NCI-H69 (cell line): ENCODE results near the gene KIRREL1.

Source experiments
- DNase-seq: peaks from one replicate; lab custom pipeline; 2025; lab: John Stamatoyannopoulos, UW

KIRREL1 gene

DNA sequence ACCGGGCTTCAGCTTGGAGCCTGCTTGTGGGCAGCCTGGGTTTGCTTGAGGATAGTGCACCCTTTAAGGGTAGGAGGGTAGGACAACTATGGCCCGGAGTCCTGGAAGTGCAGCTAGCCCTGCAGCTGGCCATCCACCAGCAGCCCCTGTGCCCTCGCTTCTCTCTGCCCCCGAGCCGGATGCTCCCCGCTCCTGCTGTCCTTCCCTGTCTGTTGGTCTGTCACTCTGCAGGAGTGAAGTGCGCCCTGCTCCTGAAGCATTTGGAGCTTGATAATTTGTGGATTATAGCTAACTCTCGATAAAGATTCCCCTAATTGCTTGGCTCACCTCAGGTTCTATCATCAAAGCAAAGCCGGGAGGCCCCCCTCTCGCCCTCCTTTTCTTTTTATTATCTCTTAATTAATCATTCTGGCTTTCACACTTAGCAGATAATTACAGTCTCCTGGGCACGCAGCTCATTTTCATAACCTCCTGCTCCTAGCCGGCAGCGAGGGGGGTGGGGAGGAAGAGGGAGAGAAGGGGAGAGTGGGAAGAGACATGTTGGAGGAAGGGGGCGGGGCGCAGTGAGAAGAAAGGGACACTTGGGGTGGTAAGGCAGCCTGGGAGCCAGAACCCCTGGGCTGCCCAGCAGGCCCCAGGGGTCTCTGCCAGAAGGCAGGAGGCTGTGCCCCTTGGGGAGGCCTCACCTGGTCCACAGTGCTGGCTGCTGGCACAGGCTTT lies 14.4 kb downstream of the KIRREL1 start:
- peak; percentile 97 for DNase-seq

DNA sequence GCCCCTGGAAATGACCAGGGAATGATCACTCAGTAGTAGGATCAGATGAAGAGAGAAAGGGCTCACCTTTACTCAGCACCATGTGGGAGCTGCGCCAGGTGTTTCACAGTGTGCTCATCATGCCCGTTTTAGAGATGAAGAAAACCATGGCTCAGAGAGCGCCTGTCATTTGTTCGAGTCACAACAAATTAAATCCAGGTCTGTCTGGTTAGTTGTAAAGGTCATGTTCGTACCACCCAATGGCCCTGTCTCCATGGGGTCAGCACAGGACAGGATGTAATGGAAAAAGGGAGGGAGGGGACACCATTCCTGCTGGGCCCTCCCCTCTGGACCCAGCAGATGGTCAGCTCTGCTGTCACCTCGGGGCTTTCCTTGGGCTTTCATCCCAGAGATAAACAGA lies 15.2 kb downstream of the KIRREL1 start:
- peak; percentile 82 for DNase-seq

DNA sequence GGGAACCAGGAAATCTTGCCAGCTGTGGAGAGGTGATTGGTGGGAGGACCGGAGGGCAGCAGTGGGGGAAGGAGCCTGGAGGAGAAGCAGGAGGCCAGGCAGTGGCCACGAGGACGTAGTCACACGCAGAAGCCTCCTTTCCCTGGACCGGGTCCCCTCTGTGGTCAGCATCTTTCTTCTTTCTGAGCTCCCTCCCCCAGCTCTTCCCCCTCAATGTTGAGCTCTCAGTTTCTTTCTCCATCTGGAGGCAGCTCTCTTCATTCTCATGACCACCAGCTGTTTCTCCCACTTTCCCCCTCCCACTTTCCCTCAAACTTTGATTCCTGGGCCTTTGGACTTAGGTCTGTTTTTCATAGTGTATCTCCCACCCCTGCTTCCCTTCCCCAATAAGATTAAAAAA lies 18.3 kb downstream of the KIRREL1 start:
- DNase-seq: no peak

DNA sequence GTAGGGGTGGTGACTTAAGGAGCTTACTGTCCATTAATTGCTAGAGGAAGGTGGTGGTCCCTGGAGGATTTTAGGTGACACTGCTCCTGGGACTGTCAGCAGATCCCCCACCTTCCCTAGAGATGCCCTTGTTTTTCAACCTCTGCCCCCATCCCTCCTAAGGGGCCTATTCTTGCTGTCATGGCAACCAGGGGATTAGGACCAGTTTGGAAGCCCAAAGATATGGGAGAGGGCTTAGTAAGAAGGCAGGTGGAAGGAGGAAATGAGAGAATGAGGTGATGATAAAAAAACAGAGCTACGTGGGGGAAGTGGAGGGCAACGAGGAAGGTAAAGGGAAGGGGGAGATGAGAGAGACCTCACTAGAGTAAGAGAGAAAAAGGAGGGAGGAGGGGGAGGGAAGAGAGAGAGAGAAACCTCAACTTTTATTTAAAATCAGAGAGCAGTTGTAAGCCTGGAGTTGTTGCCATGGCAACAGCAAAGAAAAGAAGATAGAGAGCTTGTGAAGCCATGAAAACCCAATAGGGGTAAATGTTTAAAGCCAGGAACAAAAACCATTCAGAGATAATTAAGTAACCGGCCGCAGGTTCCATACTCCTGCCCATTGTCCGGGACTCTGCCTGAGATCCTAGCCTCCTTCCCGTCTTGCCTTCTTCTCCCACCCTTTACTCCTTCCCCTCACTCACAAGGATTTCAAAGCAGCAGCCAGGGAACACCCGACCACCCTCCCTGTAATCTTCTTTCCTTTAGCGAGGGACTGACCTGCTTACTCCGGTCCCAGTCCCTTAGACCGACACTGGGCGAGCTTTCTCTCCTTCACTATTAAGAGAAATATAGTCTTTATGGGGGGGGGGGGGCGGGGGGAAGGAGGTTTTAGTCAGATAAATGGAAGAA lies 20.6 kb downstream of the KIRREL1 start:
- DNase-seq: peak; percentile 24

DNA sequence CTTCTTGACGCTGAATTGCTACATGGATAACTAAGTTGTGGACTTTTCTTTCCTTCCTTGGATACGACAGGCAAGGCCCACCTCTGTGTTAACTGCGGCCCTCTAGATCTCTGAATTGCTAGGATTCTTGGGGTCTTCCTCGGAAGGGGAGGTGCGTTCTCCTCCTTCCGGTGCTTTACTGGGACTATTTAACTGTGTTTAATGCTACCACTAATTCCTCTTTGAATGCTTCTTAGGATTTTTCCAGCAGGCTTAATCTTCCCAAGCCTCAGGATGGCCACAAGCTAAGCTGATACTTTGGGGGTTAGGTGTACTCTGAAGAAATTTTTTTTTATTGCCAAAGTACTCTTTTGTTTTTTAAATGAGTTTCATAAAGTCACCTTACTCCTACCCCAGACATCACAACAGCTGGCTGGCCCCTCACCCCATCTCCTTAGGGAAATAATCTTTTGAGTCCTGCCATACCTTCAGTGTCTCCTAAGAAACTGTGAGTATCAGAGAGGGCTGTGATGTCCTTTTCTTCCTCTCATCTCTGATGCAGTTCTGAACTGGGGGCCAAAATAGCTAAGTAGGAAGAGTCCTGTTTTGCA lies 21.4 kb downstream of the KIRREL1 start:
- DNase-seq: no peak

DNA sequence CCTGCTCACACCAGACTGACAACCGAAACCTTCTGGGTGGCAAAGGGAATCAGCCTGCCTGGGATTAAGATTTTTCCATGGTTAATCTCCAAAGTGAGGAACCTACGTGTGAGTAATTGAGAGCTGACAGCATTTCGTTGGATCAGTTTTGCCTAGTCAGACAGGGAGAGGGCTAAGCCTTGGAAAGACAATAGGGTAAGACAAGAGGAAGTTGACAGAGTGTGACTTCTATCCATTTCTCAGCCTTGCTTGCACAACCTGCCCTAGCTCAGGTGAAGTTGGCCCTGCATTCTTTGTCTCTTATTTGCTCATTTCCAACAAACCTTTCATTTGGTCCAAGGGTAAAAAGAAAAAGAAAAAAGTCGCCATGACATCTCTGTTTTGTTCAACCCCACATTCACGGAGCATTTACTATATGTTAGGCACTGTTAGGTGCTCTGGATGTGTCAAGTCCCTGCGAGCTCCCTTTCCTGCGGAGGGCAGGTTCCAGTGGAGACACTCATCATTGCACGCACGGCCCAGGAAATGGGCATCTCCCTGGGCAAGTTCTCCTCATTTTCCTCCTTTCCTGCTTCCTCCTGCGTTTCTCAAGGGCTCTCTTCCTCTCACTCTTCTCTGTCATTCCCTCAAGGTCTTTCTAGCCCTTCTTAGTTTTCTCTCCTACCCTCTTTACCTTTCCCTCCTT lies 23.3 kb downstream of the KIRREL1 start:
- no peak for DNase-seq

DNA sequence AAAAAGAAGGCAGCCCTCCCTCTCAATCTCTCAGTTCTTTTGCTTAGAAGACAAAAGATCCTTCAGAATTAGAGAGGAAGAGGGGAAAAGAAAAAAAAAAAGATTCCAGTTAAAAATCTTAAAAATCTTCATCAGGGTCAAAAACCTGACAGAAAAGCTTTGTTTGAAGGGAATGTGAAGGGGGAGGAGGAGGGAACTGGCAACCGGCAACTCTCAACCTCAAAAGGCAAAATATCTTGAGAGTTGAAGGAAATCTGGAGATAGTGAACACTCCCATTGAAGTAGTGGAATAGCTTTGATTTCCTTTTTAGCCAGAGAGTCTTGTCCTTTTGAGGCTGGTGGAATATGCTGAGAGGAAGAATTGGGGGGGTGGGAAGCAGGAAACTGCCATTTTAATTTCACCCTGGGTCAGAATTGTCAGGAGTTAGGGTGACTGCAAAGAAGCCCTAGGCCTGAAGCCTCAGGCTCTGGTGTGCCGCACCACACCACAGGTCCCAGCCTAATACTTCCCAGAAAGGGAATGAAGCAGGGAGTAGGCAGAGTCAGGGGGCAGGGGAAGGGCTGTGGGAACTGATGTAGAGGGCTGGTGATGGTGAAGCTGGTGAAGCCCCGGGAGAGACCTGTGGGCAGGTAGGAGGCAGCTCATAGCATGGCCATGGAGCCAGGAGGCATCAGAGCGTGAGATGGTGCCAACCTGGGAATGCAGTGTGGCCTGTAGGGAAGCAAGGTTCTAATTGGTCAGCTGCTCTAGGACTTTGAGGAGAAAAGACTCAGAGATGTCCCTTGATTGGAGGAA lies 24.6 kb downstream of the KIRREL1 start:
- no peak for DNase-seq

DNA sequence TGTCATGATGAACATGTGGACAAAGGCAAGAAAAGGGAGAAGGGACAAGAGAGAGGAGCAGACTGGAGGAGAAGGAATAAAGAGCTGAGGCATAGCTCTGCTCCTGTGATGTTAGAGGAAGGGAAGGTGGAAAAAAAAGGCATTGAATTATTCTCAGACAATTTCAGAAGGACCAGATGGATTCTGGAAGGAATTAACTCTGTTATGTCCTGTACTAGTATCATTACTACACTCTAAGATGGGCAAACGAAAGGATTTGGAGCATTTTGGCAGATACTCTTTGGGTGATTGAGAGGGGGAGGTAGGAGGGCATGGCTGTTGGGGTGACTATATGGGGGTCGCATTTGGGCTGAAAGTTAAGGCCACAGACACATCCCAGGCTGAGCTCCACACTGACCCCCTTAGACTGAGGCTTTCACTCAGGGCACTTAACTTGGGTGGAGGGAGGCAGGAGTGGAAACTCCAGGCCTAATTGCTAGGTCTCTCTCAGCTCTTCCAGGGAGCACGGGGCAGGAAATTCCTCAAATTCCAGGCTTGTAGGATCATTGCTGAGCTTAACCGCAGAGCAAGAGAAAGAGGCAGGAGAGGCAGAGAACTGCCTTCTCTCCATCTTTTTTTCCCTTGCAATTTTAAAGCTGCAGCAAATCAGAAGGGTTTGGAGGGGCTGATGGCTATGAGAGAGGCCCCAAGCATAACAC lies 25.9 kb downstream of the KIRREL1 start:
- peak; percentile 31 for DNase-seq

DNA sequence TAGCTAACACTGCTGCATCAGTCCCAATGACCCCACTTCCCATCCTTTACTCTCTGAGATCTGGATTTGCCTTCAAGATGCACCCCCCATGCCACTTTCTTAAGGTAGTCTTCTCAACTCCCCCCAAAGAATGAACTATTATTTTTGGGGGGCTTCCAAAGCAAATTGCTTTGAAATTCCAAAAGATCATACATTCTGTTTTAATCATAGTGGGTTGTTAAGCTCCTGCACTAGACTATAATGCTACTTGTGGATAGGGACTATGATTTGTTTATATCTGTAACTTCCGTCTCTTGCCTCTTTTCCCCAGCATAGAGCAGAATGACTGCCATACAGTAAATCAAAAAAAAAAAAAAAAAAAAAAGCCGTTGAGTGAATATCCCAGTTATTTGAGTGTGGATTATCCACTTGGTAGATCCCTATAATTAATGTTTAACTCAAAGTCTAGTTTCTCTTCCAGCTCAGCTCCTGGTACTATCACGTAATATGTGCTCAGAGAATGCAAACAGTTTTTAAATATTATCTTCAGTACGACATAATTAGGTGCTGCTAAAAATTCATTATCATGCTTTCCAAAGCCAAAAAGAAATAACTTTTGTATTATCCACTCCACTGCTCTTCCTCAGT lies 26.9 kb downstream of the KIRREL1 start:
- no peak for DNase-seq

DNA sequence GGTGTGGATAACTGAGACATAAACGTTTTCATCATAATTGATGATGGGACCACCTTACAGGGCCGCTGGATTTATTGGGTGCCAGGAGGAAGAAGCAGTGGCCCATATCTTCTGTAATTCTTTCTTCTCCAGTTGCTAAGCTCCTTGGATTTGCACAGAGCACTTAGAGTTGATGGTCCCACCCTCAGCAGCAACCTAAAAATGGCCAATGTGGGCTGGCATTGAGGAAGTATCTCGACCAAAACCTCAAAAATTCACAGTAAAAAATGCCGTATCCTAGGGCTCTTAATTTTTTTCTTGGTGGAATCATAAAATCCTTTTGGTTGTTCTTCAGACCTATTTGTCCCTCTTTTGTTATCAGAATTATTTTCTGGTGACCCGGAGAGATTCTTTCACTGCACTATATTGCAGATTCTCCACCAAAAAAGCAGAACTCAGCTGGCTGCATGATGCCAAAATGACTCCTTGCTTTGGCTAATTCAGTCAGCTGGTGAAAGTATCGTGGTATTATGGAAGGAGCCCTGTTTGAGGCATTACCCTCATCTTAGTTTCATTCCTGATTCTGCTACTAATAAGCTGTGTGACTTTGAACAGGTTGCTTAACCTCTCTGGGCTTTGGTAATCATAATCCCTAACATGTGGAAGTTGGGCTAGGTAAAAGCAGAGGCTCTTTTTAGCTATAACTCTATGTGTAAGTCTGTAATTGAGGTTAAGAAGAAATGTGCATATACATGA lies 27.6 kb downstream of the KIRREL1 start:
- DNase-seq: no peak

DNA sequence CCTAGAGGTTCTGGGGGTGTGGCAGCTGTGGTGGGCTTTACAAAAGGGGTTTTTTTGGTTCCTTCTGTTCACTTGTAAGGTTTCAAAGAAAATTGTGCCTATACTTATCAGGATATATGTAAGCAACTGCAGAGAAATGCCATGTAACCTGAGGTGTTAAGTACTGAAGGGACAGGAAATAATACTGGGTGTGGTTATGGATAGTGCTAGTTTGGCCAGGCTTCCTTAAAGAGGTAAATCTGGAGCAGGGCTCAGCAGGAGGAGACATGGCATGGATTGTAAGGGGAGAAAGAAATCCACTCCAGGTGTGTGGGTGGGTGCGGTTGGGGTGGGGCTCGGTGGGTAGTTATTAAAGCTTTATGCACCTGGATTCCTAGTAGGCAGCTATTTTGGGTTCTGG lies 28.3 kb downstream of the KIRREL1 start:
- peak; percentile 84 for DNase-seq

DNA sequence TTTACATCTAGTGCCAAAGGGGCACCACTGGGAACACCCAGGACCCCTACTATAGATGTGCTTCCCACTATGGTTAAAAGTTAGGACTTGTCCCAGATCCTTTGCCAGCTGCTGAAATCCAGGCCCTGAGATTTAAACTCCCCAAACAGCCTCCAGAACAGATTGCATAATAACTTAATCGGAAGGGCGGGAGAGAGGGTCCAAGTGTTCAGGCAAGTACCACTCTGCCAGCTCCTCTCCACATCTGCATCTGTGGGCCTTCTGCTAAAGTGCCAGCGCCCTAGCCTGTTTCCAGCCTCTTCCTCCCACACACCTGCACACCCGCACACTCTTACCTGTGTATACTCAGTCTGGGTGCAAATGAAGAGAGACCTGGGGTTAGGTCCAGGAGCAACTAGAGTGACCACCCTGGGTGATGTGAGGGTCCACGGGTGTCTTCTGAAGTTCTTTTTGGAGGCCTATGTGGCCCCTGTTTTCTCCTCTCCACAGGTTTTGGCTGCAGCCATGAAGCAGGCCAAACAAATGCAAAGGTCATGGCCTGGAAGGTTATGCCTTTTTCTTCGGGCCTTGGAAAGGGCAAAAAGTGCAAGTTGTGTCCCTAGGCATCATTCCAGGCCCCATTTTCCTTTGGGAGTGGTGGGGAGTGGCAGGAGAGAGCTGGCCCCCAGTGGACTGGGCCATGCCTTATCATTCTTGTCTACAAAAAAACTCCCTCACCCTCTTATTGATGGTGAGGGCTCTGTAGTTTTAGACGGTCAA lies 29.3 kb downstream of the KIRREL1 start:
- DNase-seq: no peak

DNA sequence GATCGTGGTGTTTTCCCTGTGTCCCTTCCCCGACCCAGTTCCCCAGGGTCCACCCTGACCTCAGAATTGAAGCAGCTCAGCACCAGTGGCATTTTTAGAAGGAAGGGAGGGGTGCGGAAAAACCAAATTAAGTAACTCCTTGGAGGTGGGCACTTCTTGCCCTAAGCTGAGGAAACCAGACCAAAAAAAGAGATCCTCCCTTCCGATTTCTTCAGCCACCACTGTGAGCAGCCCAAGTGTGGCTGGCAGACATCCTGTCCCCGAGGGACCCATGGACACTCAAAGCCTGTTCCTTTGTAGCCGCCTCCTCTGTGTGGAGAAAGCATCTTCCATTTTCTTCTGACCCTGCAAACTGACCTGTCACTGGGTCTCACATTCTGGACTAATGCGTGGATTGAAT lies 31.3 kb downstream of the KIRREL1 start:
- DNase-seq: peak; percentile 17

DNA sequence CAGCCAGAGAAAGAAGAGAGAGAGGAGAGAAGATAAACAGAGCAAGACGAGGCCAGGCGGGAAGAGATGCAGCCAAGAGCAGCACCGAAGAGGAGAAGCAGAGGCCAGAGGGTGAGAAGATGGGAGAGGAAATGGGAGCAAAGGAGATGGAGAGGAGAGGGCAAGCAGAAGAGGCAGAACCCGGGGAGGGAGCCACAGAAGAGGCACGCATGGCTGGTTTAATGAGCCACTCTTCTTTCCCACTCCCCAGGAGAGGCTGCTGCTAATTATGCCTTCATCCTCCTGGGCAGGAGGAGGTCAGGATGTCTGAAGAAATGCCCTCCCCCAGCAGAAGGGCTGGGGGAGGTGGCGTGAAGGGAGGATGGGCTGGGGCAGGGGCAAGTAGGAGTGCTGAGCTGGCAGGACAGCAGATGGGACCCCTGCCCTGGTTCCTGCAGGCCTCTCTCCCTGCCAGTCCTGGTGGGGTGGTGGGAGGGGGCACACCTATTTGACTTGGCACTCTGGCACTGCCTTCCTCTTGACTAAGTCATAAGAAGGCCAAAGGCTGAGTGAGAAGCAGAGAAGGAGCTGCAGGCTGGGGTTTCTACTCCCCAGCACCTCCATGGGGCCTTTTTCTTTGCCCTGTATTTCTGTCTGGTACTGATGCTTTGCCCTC lies 32.3 kb downstream of the KIRREL1 start:
- DNase-seq: peak; percentile 87

DNA sequence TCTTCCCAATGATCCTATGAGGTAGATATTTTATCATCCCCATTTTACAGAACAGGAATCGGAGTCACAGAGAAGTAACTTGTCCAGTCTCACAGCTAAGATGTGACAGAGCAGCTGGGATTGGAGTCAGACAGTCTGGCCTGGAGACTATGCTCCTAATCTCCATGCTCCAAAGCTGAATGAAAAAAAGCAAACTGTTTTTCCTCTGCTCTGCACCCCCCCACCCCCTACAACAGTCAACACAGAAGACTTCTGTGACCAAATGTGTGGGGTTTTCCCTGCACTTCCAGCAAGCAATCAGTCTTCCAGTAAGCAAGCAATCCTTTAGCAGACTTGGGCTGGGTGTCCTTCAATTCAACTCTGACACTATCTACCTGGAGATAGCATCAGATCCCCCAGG lies 33.2 kb downstream of the KIRREL1 start:
- no peak for DNase-seq

DNA sequence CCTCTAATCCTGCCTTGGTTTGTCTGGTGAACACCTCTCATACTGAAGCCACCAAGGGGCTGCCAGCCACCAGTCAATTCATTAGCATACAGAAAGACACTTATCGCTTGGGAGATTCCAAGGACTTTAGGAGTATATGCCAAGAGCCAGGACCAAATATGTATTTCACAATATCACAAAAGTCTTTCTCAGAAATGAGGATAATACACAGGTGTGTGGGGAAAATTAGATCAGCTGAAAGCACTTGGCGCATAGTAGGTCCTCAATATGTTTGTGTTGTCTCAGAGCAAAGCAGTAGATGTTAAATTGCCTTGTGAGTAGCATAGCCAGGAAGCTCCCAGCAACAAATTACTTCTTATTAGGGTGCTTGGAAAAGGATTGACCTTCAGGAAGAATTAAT lies 34.1 kb downstream of the KIRREL1 start:
- no peak for DNase-seq

DNA sequence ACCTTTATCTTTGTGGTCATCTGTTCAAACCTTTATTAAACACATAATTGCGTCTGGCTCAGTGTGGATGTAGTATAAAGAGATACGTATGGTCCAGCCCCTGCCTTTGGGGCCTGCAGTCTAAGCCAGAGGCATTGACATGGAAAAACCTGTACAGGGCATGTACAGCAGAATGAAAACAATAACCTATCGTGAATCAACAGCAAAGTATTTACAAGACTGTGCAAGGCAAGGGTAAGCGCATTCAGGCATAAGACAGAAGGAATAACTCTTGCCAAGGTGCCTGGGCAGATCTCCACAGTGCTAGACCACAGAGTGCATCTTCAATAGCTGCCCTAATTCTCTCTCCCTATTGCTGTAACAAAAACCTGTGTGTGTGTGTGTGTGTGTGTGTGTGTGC lies 35.5 kb downstream of the KIRREL1 start:
- no peak for DNase-seq

DNA sequence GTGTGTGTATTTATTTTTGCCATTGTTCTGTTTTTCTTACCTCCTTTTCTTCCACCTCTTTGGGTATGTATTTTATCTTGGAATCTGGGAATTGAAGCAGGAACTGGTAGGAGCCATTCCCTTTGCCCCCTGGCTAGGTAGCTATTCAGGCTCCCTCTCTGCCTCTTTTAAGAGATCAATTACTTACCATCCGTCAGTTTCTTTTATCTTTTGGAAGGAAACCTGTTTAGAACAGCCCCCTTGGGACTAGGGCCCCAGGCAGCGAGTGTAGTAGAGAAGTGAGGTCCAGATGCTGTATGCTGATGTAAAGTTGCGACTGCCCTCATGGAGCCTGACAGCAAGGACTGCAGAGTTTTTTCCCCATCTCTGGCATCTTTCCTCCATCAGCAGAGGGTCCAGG lies 41.6 kb downstream of the KIRREL1 start:
- DNase-seq: peak; percentile 91
